Measurements from ENCODE around the gene HNRNPC. TPM values are rescaled to one million over a fixed set of nuclear protein-coding genes. Genes with fewer than 3 reads are reported as not detected.

Gene HNRNPC
- total RNA-seq, 1 donor from 2014 or later = 273 TPM

DNA sequence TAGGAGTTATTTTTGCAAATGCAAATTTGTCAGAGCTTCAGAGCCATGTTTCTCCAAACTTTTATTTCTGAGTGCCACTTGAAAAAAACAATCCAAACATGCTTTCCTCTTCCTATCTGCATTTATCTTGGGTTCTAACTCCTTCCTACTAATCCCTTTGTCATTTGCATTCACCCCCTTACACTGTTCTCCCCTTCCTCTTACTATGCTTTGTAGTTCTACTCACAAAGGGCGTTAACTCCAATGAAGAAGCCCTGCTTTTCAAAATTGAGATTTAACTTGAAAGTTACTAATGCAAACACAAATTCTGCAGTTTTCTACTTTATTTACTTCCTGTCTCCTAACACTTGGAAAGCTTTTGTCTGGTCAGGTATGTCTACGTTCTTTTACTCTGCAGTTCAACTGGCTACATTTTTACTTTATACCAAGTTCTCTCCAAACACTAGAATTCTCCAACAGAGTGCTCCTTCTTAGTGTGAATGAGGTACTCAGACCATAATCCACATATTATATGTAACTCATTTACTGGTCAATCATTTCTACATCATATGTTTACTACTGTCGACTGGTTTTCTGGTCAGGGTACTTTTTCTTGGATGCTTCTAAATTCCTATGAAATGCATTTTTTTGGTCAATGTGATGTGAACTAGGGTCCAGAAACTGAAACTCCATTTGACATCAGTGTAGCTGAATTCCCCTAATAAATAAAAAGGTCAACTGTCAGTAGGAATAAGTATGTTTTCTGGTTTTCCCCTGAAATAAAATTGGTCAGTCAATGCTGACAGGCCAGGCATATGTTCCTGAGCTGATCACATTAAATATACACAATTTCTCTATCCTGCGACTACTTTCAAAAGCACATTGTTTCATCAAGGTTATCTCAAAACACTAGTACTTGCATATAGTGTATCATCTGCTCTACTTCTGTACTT lies 62.2 kb downstream of the HNRNPC start:
- no peaks in the 10 kb centered on the region for H3K9me3 ChIP-seq (replicated peaks)
- TF ChIP-seq, protein P1, sequence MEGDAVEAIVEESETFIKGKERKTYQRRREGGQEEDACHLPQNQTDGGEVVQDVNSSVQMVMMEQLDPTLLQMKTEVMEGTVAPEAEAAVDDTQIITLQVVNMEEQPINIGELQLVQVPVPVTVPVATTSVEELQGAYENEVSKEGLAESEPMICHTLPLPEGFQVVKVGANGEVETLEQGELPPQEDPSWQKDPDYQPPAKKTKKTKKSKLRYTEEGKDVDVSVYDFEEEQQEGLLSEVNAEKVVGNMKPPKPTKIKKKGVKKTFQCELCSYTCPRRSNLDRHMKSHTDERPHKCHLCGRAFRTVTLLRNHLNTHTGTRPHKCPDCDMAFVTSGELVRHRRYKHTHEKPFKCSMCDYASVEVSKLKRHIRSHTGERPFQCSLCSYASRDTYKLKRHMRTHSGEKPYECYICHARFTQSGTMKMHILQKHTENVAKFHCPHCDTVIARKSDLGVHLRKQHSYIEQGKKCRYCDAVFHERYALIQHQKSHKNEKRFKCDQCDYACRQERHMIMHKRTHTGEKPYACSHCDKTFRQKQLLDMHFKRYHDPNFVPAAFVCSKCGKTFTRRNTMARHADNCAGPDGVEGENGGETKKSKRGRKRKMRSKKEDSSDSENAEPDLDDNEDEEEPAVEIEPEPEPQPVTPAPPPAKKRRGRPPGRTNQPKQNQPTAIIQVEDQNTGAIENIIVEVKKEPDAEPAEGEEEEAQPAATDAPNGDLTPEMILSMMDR (IDR thresholded peaks at IDR 0.05; ENCODE audit: borderline replicate concordance) = no peak
- DNase-seq = no peak
- no peak overlapping the region for H3K4me3 ChIP-seq
- H3K4me1 ChIP-seq = peaks cover 12% of the 10 kb centered on the region
- peaks cover 55% of the 10 kb centered on the region for H3K36me3 ChIP-seq
- H3K27me3 ChIP-seq (ENCODE audit: low read depth) = no peaks in the 10 kb centered on the region
- intact Hi-C loops (cut with micrococcal nuclease) = no loop called here
- H3K27ac ChIP-seq (replicated peaks) = no peak overlapping the region

DNA sequence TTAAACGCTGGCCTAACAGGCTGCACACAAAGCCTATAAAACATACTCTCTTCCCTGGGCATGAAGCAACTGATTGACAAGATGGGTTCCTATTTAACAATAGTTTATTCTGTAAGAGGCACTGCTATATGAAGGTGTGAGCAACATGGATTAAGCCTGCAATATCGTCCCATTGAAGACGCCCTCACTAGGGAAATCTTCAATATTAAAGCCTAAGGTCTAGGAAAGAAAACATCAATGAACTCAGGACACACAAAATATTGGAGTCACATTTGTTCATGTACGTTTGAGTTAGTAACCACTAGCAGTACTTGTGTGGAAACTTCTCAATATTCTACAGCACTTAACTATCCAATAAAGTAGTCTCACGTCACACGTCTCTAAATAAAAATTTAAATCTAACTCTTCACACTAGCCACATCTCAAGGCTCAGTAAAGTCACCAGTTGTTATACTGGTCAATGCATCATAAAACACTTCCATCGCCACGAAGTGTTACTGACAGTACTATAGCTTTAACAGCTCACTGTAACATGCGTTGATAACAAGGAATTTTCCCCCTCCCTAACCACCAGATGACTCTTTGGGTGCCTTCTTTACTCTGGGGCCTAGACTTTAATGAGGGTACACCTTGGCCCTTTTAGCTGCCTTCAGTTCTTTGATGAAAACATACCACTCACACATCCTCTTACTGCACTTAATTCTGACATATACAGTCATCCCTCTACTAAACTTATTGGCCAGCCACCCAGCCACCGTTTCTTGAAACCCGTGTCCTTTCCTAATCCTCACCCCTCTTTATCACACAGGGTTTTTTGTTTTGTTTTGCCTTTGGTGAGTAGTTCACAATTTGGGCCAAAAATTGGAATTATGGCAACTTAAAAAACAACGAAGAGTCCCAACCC lies 63.3 kb downstream of the HNRNPC start:
- Histone ChIP-seq H3K4me1 (peaks cover 12% of the 10 kb centered on the region), H3K27me3 (ENCODE audit: low read depth) (no peaks in the 10 kb centered on the region), H3K27ac (replicated peaks) (no peak overlapping the region), H3K36me3 (peaks cover 44% of the 10 kb centered on the region), H3K4me3 (no peak overlapping the region), H3K9me3 (replicated peaks) (no peaks in the 10 kb centered on the region)
- intact Hi-C loops (cut with micrococcal nuclease) = no loop called here
- TF ChIP-seq, protein P1 (IDR thresholded peaks at IDR 0.05; ENCODE audit: borderline replicate concordance) = no peak
- DNase-seq = no peak

DNA sequence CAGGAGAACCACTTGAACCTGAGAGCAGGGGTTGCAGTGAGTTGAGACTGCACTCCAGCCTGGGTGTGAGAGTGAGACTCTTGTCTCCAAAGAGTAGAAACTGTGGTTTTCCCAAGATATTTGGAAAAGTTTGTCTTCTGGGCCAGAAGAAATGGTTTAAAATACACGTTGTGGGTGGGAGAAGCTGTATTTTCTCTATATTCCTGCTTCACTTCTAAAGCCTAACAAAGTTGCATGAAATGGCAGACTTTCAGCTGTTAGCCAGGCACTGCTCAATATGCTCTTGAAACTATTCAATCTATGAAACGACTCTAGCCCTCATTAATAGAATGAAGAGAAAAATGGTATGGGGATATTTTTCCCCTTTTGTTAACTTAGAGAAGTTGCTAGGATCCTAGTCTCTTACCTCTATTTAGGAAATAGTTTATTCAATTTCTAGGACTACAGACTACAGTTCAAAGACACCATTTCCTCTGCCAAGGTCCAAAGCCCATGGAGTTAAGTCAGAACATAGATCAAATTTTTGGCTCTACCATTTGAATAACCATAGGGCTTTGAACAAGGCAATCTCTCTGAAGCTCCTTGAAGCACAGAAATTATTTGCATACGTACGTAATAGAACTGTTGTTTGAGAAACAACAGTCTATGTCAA lies 64.1 kb downstream of the HNRNPC start:
- Histone ChIP-seq H3K9me3 (replicated peaks) (no peaks in the 10 kb centered on the region), H3K27me3 (ENCODE audit: low read depth) (no peaks in the 10 kb centered on the region), H3K27ac (replicated peaks) (no peak overlapping the region), H3K36me3 (peaks cover 41% of the 10 kb centered on the region), H3K4me1 (peaks cover 12% of the 10 kb centered on the region), H3K4me3 (no peak overlapping the region)
- DNase-seq = no peak
- intact Hi-C loops (cut with micrococcal nuclease) = no loop called here
- TF ChIP-seq, protein P1 (IDR thresholded peaks at IDR 0.05; ENCODE audit: borderline replicate concordance) = no peak

DNA sequence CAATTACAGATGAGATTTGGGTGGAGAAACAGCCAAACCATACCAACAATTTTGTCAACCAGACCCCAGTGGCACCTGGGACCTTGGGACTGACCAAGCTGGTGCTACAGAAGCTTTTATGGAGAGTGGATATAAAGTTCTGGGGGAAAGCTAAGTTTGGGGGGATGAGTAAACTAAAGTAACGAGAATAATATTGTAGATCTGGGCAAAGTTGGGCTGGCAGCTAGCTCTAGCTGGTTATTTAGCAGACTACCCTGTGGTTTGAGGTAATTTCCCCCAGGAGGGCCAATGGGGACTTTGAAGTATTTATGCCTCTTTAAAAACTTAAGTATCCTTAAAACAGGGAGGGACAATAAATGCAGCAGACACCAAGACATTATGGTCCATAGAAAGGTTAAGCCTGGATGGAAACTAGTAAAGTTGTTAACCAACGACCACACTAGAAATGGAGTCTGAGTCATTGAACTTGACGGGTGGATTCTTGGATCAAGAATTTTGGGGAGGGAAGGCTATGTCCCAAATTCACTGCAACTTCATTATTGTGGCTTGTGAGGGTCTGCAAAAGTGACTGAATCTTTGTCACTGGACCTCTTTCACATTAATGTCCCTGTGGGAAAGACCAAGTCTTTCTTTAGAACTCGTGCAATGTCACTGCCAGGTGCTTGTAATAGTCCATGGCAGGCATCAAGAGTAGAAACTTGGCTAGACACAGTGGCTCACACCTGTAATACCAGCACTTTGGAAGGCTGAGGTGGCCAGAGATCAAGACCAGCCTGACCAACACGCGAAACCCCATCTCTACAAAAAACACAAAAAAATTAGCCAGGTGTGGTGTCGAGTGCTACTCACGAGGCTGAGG lies 64.8 kb downstream of the HNRNPC start:
- Histone ChIP-seq H3K4me3 (no peak overlapping the region), H3K27me3 (ENCODE audit: low read depth) (no peaks in the 10 kb centered on the region), H3K4me1 (peaks cover 12% of the 10 kb centered on the region), H3K27ac (replicated peaks) (no peak overlapping the region), H3K36me3 (peaks cover 34% of the 10 kb centered on the region), H3K9me3 (replicated peaks) (no peaks in the 10 kb centered on the region)
- intact Hi-C loops (cut with micrococcal nuclease) = no loop called here
- TF ChIP-seq, protein P1 (IDR thresholded peaks at IDR 0.05; ENCODE audit: borderline replicate concordance) = no peak
- DNase-seq = no peak

Measured in left ventricle myocardium inferior (tissue), 1 donor.